ENCODE results near the gene RBM25.

The RBM25 gene

DNA sequence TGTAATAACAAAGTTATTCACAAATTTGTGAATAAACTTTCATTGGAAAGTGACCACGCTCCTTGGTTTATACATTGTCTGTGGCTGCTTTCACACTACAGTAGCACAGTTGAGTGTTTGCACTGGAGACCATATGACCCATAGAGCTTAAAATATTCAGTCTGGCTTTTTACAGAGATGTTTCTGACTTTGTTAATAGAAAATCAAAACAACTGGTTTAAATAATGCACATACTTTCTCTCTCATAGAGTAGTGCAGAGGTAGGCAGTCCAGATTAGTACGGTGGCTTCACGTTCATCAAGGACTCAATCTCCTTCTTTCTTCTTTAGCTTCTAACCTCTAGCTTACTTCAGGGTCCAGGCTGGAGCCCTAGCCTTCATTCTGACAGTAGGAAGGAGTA lies 114.2 kb downstream of the RBM25 start:
- DNase-seq, result no peak

- no peak for DNase-seq
Measured at GRCh38 chr14:73173092-73173735, 114.9 kb downstream of the RBM25 start.

Measured in stimulated activated CD8-positive, alpha-beta memory T cell treated with anti-CD3 and anti-CD28 coated beads, Interleukin-4, amount 100 ng/mL, for 48 hours (primary cell).